Measurements from ENCODE around the gene TOR1AIP2. TPM values are rescaled to one million over a fixed set of nuclear protein-coding genes. Genes with fewer than 3 reads are reported as not detected.

The TOR1AIP2 gene
- total RNA-seq, 2 donors from 2014 or later = 66.8 to 76.9 TPM

DNA sequence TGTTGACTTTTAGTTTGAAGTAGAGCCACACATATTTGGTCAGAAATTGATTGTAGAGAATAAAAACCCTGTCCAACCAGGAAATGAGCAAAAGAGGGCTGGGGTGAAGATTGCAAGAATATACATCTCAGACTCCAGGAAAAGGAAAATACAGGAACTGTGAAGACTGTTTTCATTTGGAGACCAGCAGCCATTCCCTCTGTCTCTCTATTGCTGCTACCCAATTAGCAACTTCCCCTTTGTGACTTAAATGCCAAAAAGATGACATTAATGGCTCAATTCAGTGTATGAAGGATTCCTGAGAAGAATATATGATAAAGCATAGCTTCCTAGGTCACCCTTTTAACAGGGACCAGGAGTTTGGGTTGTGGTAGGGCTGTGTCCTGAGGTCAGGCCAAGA is 45.4 kb upstream of the TOR1AIP2 start:
- intact Hi-C loops (cut with DNase I) = no loop called here

DNA sequence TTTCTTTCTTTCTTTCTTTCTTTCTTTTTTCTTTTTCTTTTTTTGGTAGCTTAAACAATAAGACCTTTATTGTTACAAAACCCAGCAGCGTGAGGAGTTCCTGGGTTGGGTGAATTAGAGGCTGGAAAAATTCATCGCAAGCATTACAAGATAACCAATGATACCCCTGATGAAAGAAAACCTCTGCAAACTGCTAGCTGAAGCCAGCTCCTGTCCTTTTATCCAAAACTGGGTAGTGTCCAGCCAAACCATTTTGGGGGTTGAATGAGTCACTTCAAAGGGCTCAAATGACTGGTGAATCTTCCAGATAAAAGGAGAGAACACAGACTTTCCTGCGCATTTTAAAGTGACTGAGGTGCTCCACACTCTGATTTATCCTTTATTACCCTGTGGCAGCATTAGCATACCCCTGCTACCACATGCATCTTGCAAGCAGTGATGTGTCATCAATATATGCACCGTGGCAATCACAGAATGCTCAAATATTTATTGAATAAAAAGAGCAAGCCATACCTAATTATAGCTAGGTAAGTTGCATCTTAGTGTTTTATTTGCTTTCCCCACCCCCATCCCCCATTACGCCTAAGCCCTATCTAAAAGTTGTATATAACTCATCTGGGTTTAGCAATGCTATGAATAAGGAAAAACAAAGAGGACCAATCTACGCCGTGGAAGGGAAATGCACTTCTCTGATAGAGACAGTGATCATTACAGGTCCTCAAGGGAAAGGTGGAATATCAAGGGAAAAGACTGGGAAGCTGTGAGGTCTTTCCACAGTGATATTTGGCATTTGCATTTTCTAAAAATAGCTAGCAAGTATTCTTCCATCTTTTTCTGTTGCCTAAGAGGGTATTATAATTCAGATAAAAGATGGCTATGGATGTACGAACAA is 44.6 kb upstream of the TOR1AIP2 start:
- Histone ChIP-seq H3K4me3 (no peak overlapping the region), H3K27ac (no peak overlapping the region), H3K36me3 (no peaks in the 10 kb centered on the region), H3K4me1 (no peaks in the 10 kb centered on the region), H3K27me3 (no peaks in the 10 kb centered on the region), H3K9ac (ENCODE audit: low read depth in 2 of 2, low read length in 2 of 2) (no peak overlapping the region), H3K9me3 (no peaks in the 10 kb centered on the region)
- no peak for DNase-seq
- TF ChIP-seq, protein P1, sequence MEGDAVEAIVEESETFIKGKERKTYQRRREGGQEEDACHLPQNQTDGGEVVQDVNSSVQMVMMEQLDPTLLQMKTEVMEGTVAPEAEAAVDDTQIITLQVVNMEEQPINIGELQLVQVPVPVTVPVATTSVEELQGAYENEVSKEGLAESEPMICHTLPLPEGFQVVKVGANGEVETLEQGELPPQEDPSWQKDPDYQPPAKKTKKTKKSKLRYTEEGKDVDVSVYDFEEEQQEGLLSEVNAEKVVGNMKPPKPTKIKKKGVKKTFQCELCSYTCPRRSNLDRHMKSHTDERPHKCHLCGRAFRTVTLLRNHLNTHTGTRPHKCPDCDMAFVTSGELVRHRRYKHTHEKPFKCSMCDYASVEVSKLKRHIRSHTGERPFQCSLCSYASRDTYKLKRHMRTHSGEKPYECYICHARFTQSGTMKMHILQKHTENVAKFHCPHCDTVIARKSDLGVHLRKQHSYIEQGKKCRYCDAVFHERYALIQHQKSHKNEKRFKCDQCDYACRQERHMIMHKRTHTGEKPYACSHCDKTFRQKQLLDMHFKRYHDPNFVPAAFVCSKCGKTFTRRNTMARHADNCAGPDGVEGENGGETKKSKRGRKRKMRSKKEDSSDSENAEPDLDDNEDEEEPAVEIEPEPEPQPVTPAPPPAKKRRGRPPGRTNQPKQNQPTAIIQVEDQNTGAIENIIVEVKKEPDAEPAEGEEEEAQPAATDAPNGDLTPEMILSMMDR (IDR thresholded peaks at IDR 0.05) = no peak
- intact Hi-C loops (cut with DNase I) = no loop called here

More for the DNA sequence above, 45.4 kb upstream of the TOR1AIP2 start:
- no peaks in the 10 kb centered on the region for H3K9me3 ChIP-seq
- no peak overlapping the region for H3K4me3 ChIP-seq
- no peak overlapping the region for H3K27ac ChIP-seq
- H3K27me3 ChIP-seq = no peaks in the 10 kb centered on the region
- no peaks in the 10 kb centered on the region for H3K4me1 ChIP-seq
- TF ChIP-seq, protein P1 (IDR thresholded peaks at IDR 0.05) = no peak
- no peaks in the 10 kb centered on the region for H3K36me3 ChIP-seq
- DNase-seq = no peak
- H3K9ac ChIP-seq (ENCODE audit: low read depth in 2 of 2, low read length in 2 of 2) = no peak overlapping the region

GRCh38 chr1:179921472-179921871 is 43.9 kb upstream of the TOR1AIP2 start:
- DNase-seq = no peak
- TF ChIP-seq, protein P1 (IDR thresholded peaks at IDR 0.05) = no peak
- Histone ChIP-seq H3K27ac (no peak overlapping the region), H3K4me1 (no peaks in the 10 kb centered on the region), H3K4me3 (no peak overlapping the region), H3K36me3 (no peaks in the 10 kb centered on the region), H3K27me3 (no peaks in the 10 kb centered on the region), H3K9ac (ENCODE audit: low read depth in 2 of 2, low read length in 2 of 2) (no peak overlapping the region), H3K9me3 (no peaks in the 10 kb centered on the region)
- intact Hi-C loops (cut with DNase I) = no loop called here

DNA sequence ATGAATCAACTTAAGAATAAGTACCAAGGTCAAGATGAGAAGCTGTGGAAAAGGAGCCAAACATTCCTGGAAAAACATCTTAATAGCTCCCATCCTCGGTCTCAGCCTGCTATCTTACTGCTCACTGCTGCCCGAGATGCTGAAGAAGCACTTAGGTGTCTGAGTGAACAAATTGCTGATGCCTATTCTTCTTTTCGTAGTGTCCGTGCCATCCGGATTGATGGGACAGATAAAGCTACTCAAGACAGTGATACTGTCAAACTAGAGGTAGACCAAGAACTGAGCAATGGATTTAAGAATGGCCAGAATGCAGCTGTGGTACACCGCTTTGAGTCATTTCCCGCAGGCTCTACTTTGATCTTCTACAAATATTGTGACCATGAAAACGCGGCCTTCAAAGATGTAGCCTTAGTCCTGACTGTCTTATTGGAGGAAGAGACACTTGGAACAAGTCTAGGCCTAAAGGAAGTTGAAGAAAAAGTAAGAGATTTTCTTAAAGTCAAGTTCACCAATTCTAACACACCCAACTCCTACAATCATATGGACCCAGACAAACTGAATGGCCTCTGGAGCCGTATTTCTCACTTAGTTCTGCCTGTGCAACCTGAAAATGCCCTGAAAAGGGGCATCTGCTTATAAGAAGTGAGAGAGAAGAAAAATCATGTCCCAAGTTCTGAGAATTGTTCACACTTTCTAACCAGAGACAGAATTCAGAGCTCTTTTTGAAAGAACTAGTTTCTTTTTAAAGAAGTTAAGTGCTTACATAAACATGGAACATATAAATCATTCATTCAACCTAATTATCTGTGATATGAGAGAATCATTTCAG is 40.2 kb upstream of the TOR1AIP2 start:
- intact Hi-C loops (cut with DNase I) = no loop called here
- H3K9me3 ChIP-seq = no peaks in the 10 kb centered on the region
- H3K9ac ChIP-seq (ENCODE audit: low read depth in 2 of 2, low read length in 2 of 2) = no peak overlapping the region
- TF ChIP-seq, protein P1 (IDR thresholded peaks at IDR 0.05) = no peak
- H3K36me3 ChIP-seq = no peaks in the 10 kb centered on the region
- H3K4me1 ChIP-seq = no peaks in the 10 kb centered on the region
- H3K4me3 ChIP-seq = no peak overlapping the region
- no peaks in the 10 kb centered on the region for H3K27me3 ChIP-seq
- no peak overlapping the region for H3K27ac ChIP-seq
- DNase-seq = no peak

DNA sequence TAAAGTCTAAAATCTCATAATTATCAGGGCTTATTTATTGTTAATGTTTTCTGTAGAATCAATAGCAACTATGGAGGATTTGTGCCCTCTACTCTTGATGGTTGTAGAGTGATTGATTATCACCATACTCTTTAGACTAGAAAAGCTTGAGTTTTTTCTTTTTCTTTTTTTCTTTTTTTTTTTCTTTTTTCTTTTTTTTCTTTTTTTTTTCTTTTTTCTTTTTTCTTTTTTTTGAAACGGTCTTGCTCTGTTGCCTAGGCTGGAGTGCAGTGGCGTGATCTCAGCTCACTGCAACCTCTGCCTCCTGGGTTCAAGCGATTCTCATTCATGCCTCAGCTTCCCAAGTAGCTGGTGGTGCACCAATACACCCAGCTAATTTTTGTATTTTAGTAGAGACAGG is 34.2 kb upstream of the TOR1AIP2 start:
- H3K27me3 ChIP-seq = no peaks in the 10 kb centered on the region
- H3K9ac ChIP-seq (ENCODE audit: low read depth in 2 of 2, low read length in 2 of 2) = no peak overlapping the region
- intact Hi-C loops (cut with DNase I) = no loop called here
- H3K9me3 ChIP-seq = no peaks in the 10 kb centered on the region
- no peak for DNase-seq
- H3K27ac ChIP-seq = no peak overlapping the region
- TF ChIP-seq, protein P1 (IDR thresholded peaks at IDR 0.05) = no peak
- H3K36me3 ChIP-seq = no peaks in the 10 kb centered on the region
- H3K4me1 ChIP-seq = no peaks in the 10 kb centered on the region
- no peak overlapping the region for H3K4me3 ChIP-seq

Measured in colonic mucosa (tissue), 4 donors.